WTC11 (cell line): ENCODE results near the gene CARD19. TPM values are rescaled to one million over a fixed set of nuclear protein-coding genes. Genes with fewer than 3 reads are reported as not detected.
"Not testable (repeated sequence)": the region's sequence is repeated elsewhere in the genome, so short reads cannot be mapped to it uniquely, and the experiment has no call there.

Experiments
- ATAC-seq: fragments of 200-7000 bp; cut with Tn5 transposase; 2 replicates; pipeline ENCODE4 v1.10.0; 2021; ENCODE audit warnings: mild to moderate bottlenecking, moderate library complexity
- CTCF ChIA-PET: fragments of 300-600 bp; sonication (Branson Sonifier 250); formaldehyde crosslinking; loops from one replicate; lab custom pipeline; 2021; ENCODE audit warnings: antibody characterized with exemption; lab: Charles Lee
- POLR2A ChIA-PET: fragments of 350-600 bp; sonication (Branson Sonifier 250); formaldehyde crosslinking; loops from one replicate; lab custom pipeline; 2021; ENCODE audit warnings: antibody characterized with exemption; lab: Charles Lee
- DNase-seq: peaks from one replicate; pipeline ENCODE4 v3.0.0; 2021; ENCODE audit warnings: low spot score
- H3K27ac Mint-ChIP-seq: 2 replicates; pipeline ENCODE4 v1.8.0; 2021; ENCODE audit warnings: mixed read lengths
- H3K27me3 Mint-ChIP-seq: 2 replicates; pipeline ENCODE4 v1.8.0; 2021; ENCODE audit warnings: low read depth, mild to moderate bottlenecking, moderate library complexity, mixed read lengths
- H3K36me3 Mint-ChIP-seq: 2 replicates; pipeline ENCODE4 v1.8.0; 2021; ENCODE audit warnings: mixed read lengths
- H3K4me1 Mint-ChIP-seq: 2 replicates; pipeline ENCODE4 v1.8.0; 2022; ENCODE audit warnings: mixed read lengths
- H3K4me3 Mint-ChIP-seq: 2 replicates; pipeline ENCODE4 v1.8.0; 2021; ENCODE audit warnings: mild to moderate bottlenecking, moderate library complexity, mixed read lengths
- H3K9me3 Mint-ChIP-seq: 2 replicates; pipeline ENCODE4 v1.8.0; 2021; ENCODE audit warnings: mixed read lengths
- ATF1 ChIP-seq: sonication (generic); formaldehyde crosslinking; IDR thresholded peaks from 2 replicates; pipeline ENCODE4 v1.8.1; 2023; ENCODE audit warnings: mild to moderate bottlenecking, moderate library complexity, missing genetic modification reagents
- CREB1 ChIP-seq: sonication (generic); formaldehyde crosslinking; IDR thresholded peaks from 2 replicates; pipeline ENCODE4 v1.8.0; 2023; ENCODE audit warnings: mild to moderate bottlenecking, missing genetic modification reagents
- E2F1 ChIP-seq: sonication (generic); formaldehyde crosslinking; IDR thresholded peaks from 2 replicates; pipeline ENCODE4 v1.8.0; 2022; ENCODE audit warnings: mild to moderate bottlenecking, missing genetic modification reagents
- ERG ChIP-seq: fragments of 250-450 bp; sonication (Bioruptor Pico); IDR thresholded peaks from 2 replicates; pipeline ENCODE4 v1.8.0; 2021; ENCODE audit warnings: mild to moderate bottlenecking
- ETV6 ChIP-seq: sonication (generic); formaldehyde crosslinking; IDR thresholded peaks from 2 replicates; pipeline ENCODE4 v1.8.1; 2022; ENCODE audit warnings: mild to moderate bottlenecking, missing genetic modification reagents
- IRF1 ChIP-seq: sonication (generic); formaldehyde crosslinking; IDR thresholded peaks from 2 replicates; pipeline ENCODE4 v1.8.0; 2023; ENCODE audit warnings: missing genetic modification reagents
- KAT7 ChIP-seq: sonication (generic); formaldehyde crosslinking; IDR thresholded peaks from 2 replicates; pipeline ENCODE4 v1.8.1; 2023; ENCODE audit warnings: missing genetic modification reagents, mild to moderate bottlenecking, borderline replicate concordance
- NFATC4 ChIP-seq: fragments of 250-450 bp; sonication (Bioruptor Pico); IDR thresholded peaks from 2 replicates; pipeline ENCODE4 v1.9.0; 2021; ENCODE audit warnings: mild to moderate bottlenecking
- PREB ChIP-seq: sonication (generic); formaldehyde crosslinking; IDR thresholded peaks from 2 replicates; pipeline ENCODE4 v1.8.1; 2022; ENCODE audit warnings: mild to moderate bottlenecking, missing genetic modification reagents, moderate library complexity, borderline replicate concordance
- RELA ChIP-seq: sonication (generic); formaldehyde crosslinking; IDR thresholded peaks from 2 replicates; pipeline ENCODE4 v1.8.1; 2022; ENCODE audit warnings: missing genetic modification reagents, mild to moderate bottlenecking, borderline replicate concordance
- SOX15 ChIP-seq: fragments of 250-450 bp; sonication (Bioruptor Pico); IDR thresholded peaks from 2 replicates; pipeline ENCODE4 v1.9.0; 2021; ENCODE audit warnings: mild to moderate bottlenecking
- TEAD1 ChIP-seq: sonication (generic); formaldehyde crosslinking; IDR thresholded peaks from 2 replicates; pipeline ENCODE4 v1.8.0; 2022; ENCODE audit warnings: mild to moderate bottlenecking, missing genetic modification reagents
- TP53 ChIP-seq: sonication (generic); formaldehyde crosslinking; IDR thresholded peaks from 2 replicates; pipeline ENCODE4 v1.8.1; 2023; ENCODE audit warnings: mild to moderate bottlenecking, missing genetic modification reagents
- ZBTB21 ChIP-seq: sonication (generic); formaldehyde crosslinking; IDR thresholded peaks from 2 replicates; pipeline ENCODE4 v1.8.1; 2023; ENCODE audit warnings: mild to moderate bottlenecking, missing genetic modification reagents, borderline replicate concordance
- ZNF232 ChIP-seq: sonication (generic); formaldehyde crosslinking; IDR thresholded peaks from 2 replicates; pipeline ENCODE4 v1.8.0; 2022; ENCODE audit warnings: mild to moderate bottlenecking, missing genetic modification reagents
- ZNF281 ChIP-seq: sonication (generic); formaldehyde crosslinking; IDR thresholded peaks from 2 replicates; pipeline ENCODE4 v1.8.0; 2023; ENCODE audit warnings: mild to moderate bottlenecking, missing genetic modification reagents
- ZNF317 ChIP-seq: sonication (generic); formaldehyde crosslinking; IDR thresholded peaks from 2 replicates; pipeline ENCODE4 v1.8.1; 2023; ENCODE audit warnings: low read depth, mild to moderate bottlenecking, moderate library complexity, missing genetic modification reagents, borderline replicate concordance
- total RNA-seq: library from RNA; stranded (reverse); gene quantifications from 3 replicates; pipeline ENCODE4 v1.2.3, GENCODE V29; 2021
- TF ChIP-seq, protein P1 (sequence below): sonication (generic); formaldehyde crosslinking; IDR thresholded peaks from 2 replicates; pipeline ENCODE4 v1.8.1; 2023; ENCODE audit warnings: mild to moderate bottlenecking, missing genetic modification reagents
- TF ChIP-seq, protein P2 (sequence below): sonication (generic); formaldehyde crosslinking; IDR thresholded peaks from 2 replicates; pipeline ENCODE4 v1.8.1; 2022; ENCODE audit warnings: mild to moderate bottlenecking, moderate library complexity, missing genetic modification reagents
- TF ChIP-seq, protein P3 (sequence below): fragments of 250-450 bp; sonication (Bioruptor Pico); IDR thresholded peaks from 2 replicates; pipeline ENCODE4 v1.9.0; 2021; ENCODE audit warnings: mild to moderate bottlenecking

CARD19 gene
- total RNA-seq, 1 experiment from 2014 or later = 34.5 TPM

DNA sequence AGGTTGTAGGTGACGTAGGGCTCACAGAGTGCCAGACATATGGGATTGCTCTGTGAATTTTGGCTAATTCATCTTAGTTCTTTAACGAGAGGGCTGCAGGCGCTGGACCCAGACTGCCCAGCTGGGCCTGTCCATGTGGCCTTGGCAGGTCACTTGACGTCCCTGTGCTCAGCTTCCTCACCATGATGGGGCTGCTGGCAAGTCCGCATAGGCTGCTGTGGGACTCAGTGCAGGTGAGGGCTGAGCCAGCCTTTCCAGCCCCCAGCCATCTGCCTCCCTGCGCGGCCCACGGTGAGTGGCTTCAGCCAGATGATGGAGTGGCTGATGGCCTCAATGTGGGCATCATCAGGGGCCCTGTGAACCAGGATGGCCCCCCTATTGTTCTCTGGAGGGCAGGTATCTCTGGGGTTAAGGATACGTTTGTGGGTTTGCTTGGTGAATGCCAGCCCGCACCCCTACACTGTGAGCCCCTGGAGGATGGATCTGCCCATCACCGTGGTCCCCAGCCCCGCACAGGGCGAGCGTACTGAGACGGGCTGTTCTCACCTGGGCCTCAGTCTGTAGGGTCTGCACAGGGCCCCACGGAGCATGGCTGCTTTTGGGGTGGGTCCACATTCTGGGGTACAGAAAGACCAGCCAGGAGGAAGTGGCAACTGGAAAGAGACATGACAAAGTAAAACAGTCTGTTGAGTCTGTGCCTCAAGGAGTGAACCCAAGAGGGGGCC, 3.7 kb downstream of the CARD19 start:
- H3K9me3 Mint-ChIP-seq = peaks cover 14% of the 10 kb centered on the region
- ATAC-seq = no peak
- H3K27ac Mint-ChIP-seq = no peak overlapping the region
- no peak for DNase-seq
- H3K36me3 Mint-ChIP-seq = peaks cover 8% of the 10 kb centered on the region
- POLR2A ChIA-PET = no interaction called here
- CTCF ChIA-PET = no interaction called here
- H3K27me3 Mint-ChIP-seq = no peaks in the 10 kb centered on the region
- no peak for TF ChIP-seq ETV6 (CRISPR knock-in tag)
- peaks cover 16% of the 10 kb centered on the region for H3K4me1 Mint-ChIP-seq
- H3K4me3 Mint-ChIP-seq = no peak overlapping the region

GRCh38 chr9:93100276-93100636, 4.2 kb downstream of the CARD19 start:
- H3K36me3 Mint-ChIP-seq = peaks cover 8% of the 10 kb centered on the region
- H3K27me3 Mint-ChIP-seq = no peaks in the 10 kb centered on the region
- ChIA-PET CTCF (no interaction called here), POLR2A (no interaction called here)
- TF ChIP-seq TEAD1 (CRISPR knock-in tag) = no peak
- TF ChIP-seq ZNF232 (CRISPR knock-in tag) = no peak
- TF ChIP-seq RELA (CRISPR knock-in tag) = no peak
- no peak for TF ChIP-seq PREB (CRISPR knock-in tag)
- TF ChIP-seq, protein P1, sequence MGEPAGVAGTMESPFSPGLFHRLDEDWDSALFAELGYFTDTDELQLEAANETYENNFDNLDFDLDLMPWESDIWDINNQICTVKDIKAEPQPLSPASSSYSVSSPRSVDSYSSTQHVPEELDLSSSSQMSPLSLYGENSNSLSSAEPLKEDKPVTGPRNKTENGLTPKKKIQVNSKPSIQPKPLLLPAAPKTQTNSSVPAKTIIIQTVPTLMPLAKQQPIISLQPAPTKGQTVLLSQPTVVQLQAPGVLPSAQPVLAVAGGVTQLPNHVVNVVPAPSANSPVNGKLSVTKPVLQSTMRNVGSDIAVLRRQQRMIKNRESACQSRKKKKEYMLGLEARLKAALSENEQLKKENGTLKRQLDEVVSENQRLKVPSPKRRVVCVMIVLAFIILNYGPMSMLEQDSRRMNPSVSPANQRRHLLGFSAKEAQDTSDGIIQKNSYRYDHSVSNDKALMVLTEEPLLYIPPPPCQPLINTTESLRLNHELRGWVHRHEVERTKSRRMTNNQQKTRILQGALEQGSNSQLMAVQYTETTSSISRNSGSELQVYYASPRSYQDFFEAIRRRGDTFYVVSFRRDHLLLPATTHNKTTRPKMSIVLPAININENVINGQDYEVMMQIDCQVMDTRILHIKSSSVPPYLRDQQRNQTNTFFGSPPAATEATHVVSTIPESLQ = no peak
- TF ChIP-seq, protein P2, sequence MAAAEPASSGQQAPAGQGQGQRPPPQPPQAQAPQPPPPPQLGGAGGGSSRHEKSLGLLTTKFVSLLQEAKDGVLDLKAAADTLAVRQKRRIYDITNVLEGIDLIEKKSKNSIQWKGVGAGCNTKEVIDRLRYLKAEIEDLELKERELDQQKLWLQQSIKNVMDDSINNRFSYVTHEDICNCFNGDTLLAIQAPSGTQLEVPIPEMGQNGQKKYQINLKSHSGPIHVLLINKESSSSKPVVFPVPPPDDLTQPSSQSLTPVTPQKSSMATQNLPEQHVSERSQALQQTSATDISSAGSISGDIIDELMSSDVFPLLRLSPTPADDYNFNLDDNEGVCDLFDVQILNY (CRISPR knock-in tag) = no peak
- no peak for TF ChIP-seq CREB1 (CRISPR knock-in tag)
- TF ChIP-seq ZBTB21 = no peak
- TF ChIP-seq IRF1 (CRISPR knock-in tag) = no peak
- TF ChIP-seq, protein P3, sequence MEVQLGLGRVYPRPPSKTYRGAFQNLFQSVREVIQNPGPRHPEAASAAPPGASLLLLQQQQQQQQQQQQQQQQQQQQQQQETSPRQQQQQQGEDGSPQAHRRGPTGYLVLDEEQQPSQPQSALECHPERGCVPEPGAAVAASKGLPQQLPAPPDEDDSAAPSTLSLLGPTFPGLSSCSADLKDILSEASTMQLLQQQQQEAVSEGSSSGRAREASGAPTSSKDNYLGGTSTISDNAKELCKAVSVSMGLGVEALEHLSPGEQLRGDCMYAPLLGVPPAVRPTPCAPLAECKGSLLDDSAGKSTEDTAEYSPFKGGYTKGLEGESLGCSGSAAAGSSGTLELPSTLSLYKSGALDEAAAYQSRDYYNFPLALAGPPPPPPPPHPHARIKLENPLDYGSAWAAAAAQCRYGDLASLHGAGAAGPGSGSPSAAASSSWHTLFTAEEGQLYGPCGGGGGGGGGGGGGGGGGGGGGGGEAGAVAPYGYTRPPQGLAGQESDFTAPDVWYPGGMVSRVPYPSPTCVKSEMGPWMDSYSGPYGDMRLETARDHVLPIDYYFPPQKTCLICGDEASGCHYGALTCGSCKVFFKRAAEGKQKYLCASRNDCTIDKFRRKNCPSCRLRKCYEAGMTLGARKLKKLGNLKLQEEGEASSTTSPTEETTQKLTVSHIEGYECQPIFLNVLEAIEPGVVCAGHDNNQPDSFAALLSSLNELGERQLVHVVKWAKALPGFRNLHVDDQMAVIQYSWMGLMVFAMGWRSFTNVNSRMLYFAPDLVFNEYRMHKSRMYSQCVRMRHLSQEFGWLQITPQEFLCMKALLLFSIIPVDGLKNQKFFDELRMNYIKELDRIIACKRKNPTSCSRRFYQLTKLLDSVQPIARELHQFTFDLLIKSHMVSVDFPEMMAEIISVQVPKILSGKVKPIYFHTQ = no peak
- no peak for TF ChIP-seq E2F1
- no peak for TF ChIP-seq ATF1 (CRISPR knock-in tag)
- TF ChIP-seq NFATC4 (CRISPR knock-in tag) = no peak
- TF ChIP-seq ERG (CRISPR knock-in tag) = no peak
- TF ChIP-seq ZNF281 (CRISPR knock-in tag) = no peak
- TF ChIP-seq SOX15 (CRISPR knock-in tag) = no peak
- no peak for TF ChIP-seq ZNF317
- no peak for TF ChIP-seq TP53 (CRISPR knock-in tag)
- no peak for TF ChIP-seq KAT7
- H3K4me1 Mint-ChIP-seq = peaks cover 11% of the 10 kb centered on the region
- no peak for ATAC-seq
- H3K27ac Mint-ChIP-seq = no peak overlapping the region
- H3K4me3 Mint-ChIP-seq = no peak overlapping the region
- DNase-seq = no peak
- H3K9me3 Mint-ChIP-seq = peaks cover 14% of the 10 kb centered on the region

DNA sequence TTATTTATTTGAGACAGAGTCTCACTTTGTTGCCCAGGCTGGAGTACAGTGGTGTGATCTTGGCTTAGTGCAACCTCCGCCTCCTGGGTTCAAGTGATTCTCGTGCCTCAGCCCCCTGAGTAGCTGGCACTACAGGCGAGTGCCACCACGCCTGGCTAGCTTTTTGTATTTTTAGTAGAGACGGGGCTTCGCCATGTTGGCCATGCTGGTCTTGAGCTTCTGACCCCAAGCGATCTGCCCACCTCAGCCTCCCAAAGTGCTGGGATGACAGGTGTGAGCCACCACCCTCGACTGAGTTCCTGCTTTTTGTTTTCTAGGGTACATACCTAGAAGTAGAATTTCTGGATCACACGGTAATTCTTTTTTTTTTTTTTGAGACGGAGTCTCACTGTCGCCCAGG, 5.1 kb downstream of the CARD19 start:
- H3K36me3 Mint-ChIP-seq, H3K4me3 Mint-ChIP-seq, H3K27ac Mint-ChIP-seq, DNase-seq, ATAC-seq, CTCF ChIA-PET, POLR2A ChIA-PET, H3K27me3 Mint-ChIP-seq: not testable (repeated sequence)
- H3K9me3 Mint-ChIP-seq = peaks cover 14% of the 10 kb centered on the region
- H3K4me1 Mint-ChIP-seq = peaks cover 11% of the 10 kb centered on the region
